SU-DHL-6 (cell line): ENCODE measurements around the gene ZBTB44.

ENCODE experiments used
- CTCF ChIP-seq: fragments of 200-600 bp; sonication (generic); IDR thresholded peaks from one replicate; pipeline ENCODE4 v1.5.1; 2017; ENCODE audit warnings: antibody characterized with exemption, mild to moderate bottlenecking, low read length, moderate library complexity; ENCODE audit not compliant: insufficient read depth, poor library complexity, severe bottlenecking
- EZH2phosphoT487 ChIP-seq: fragments of 200-600 bp; sonication (generic), shearing (Covaris generic); conservative IDR thresholded peaks from 2 replicates; pipeline ENCODE4 v1.6.1; 2018; ENCODE audit warnings: mild to moderate bottlenecking, antibody characterized with exemption, low read length, moderate library complexity, mixed read lengths

- TF ChIP-seq CTCF, result no peak
- no peak for TF ChIP-seq EZH2phosphoT487
Observed at GRCh38 chr11:130358398-130358797, 43.7 kb upstream of the ZBTB44 start.
